Measurements from ENCODE around the gene CNTNAP2.

Gene CNTNAP2

DNA sequence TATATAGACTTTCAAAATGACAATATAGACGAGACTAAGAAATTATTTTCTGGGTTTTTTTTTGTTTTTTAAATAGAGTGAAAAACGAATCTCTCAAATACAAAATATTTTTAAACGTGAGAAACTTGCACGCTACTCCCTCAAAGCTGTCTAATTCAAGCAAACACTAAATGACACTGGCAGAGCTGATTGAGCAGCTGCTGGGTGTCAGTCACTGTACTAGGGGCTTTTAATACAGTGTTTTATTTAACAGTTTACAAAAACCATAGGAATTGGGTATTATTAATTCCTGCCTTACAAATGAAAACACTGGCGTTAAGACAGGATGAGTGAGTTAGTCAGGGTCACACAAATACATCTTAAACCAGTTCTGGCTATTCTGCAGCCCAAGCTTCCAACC lies 1264.3 kb downstream of the CNTNAP2 start:
- Histone ChIP-seq H3K36me3 (ENCODE audit: control insufficient read depth, insufficient read depth, low read length) (no peaks in the 10 kb centered on the region), H3K27ac (ENCODE audit: insufficient read depth, low read depth, low read length, poor library complexity, severe bottlenecking) (no peak overlapping the region), H3K9me3 (ENCODE audit: control insufficient read depth, low read length) (no peaks in the 10 kb centered on the region), H3K4me1 (ENCODE audit: control insufficient read depth, insufficient read depth, low read length) (no peaks in the 10 kb centered on the region), H3K4me3 (ENCODE audit: insufficient read depth, low read depth, low read length) (no peak overlapping the region), H3K27me3 (ENCODE audit: control insufficient read depth, insufficient read depth, low read length, poor library complexity, severe bottlenecking) (no peaks in the 10 kb centered on the region)
- WGBS, 2 experiments = 96 to 97% methylated on average over 3 to 5 of the region's 5 CpGs

GRCh38 chr7:147394329-147394728 lies 1277.7 kb downstream of the CNTNAP2 start:
- no peaks in the 10 kb centered on the region for H3K4me1 ChIP-seq (ENCODE audit: control insufficient read depth, insufficient read depth, low read length)
- no peaks in the 10 kb centered on the region for H3K36me3 ChIP-seq (ENCODE audit: control insufficient read depth, insufficient read depth, low read length)
- H3K4me3 ChIP-seq (ENCODE audit: insufficient read depth, low read depth, low read length) = no peak overlapping the region
- no peaks in the 10 kb centered on the region for H3K9me3 ChIP-seq (ENCODE audit: control insufficient read depth, low read length)
- no peak overlapping the region for H3K27ac ChIP-seq (ENCODE audit: insufficient read depth, low read depth, low read length, poor library complexity, severe bottlenecking)
- no peaks in the 10 kb centered on the region for H3K27me3 ChIP-seq (ENCODE audit: control insufficient read depth, insufficient read depth, low read length, poor library complexity, severe bottlenecking)

DNA sequence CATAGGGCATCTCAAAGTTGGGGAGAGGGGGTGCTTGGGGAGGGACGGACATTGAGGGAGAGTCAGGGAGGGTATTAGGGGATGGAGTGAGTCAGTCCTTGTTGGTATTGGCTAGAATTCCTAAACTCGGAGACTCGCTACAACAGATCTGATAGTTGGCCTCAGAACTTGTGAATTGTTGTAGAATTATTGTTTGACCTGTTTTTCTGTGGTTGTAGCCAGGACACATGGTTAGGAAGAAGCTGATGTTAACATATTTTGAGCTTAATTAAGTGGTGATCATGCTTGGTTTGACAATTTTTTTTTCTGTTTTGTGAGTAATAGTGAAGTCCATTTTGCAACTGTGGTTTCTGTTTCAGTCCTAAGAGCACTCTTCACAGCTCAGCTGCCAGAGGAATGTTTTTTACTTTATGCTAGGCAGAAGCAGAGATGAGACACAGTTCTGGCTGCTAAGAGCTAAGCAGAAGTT lies 1283.7 kb downstream of the CNTNAP2 start:
- WGBS, 2 experiments = 63 to 66% methylated on average over 3 of the region's 3 CpGs
- Histone ChIP-seq H3K27ac (ENCODE audit: insufficient read depth, low read depth, low read length, poor library complexity, severe bottlenecking) (no peak overlapping the region), H3K9me3 (ENCODE audit: control insufficient read depth, low read length) (no peaks in the 10 kb centered on the region), H3K36me3 (ENCODE audit: control insufficient read depth, insufficient read depth, low read length) (no peaks in the 10 kb centered on the region), H3K4me3 (ENCODE audit: insufficient read depth, low read depth, low read length) (no peak overlapping the region), H3K27me3 (ENCODE audit: control insufficient read depth, insufficient read depth, low read length, poor library complexity, severe bottlenecking) (no peaks in the 10 kb centered on the region), H3K4me1 (ENCODE audit: control insufficient read depth, insufficient read depth, low read length) (no peaks in the 10 kb centered on the region)

GRCh38 chr7:147400925-147401324 lies 1284.3 kb downstream of the CNTNAP2 start:
- no CpG with 5 or more reads among the region's 1 CpG for WGBS, 2 experiments

GRCh38 chr7:147405621-147406020 lies 1289.0 kb downstream of the CNTNAP2 start:
- 91 to 95% methylated on average over 3 to 4 of the region's 4 CpGs for WGBS, 2 experiments
- no peaks in the 10 kb centered on the region for H3K36me3 ChIP-seq (ENCODE audit: control insufficient read depth, insufficient read depth, low read length)
- H3K4me3 ChIP-seq (ENCODE audit: insufficient read depth, low read depth, low read length) = no peak overlapping the region
- no peak overlapping the region for H3K27ac ChIP-seq (ENCODE audit: insufficient read depth, low read depth, low read length, poor library complexity, severe bottlenecking)
- H3K9me3 ChIP-seq (ENCODE audit: control insufficient read depth, low read length) = no peaks in the 10 kb centered on the region
- no peaks in the 10 kb centered on the region for H3K27me3 ChIP-seq (ENCODE audit: control insufficient read depth, insufficient read depth, low read length, poor library complexity, severe bottlenecking)
- H3K4me1 ChIP-seq (ENCODE audit: control insufficient read depth, insufficient read depth, low read length) = no peaks in the 10 kb centered on the region

More at GRCh38 chr7:147400925-147401324, 1284.3 kb downstream of the CNTNAP2 start:
- Histone ChIP-seq H3K27me3 (ENCODE audit: control insufficient read depth, insufficient read depth, low read length, poor library complexity, severe bottlenecking) (no peaks in the 10 kb centered on the region), H3K36me3 (ENCODE audit: control insufficient read depth, insufficient read depth, low read length) (no peaks in the 10 kb centered on the region), H3K4me1 (ENCODE audit: control insufficient read depth, insufficient read depth, low read length) (no peaks in the 10 kb centered on the region), H3K27ac (ENCODE audit: insufficient read depth, low read depth, low read length, poor library complexity, severe bottlenecking) (no peak overlapping the region), H3K4me3 (ENCODE audit: insufficient read depth, low read depth, low read length) (no peak overlapping the region), H3K9me3 (ENCODE audit: control insufficient read depth, low read length) (no peaks in the 10 kb centered on the region)

DNA sequence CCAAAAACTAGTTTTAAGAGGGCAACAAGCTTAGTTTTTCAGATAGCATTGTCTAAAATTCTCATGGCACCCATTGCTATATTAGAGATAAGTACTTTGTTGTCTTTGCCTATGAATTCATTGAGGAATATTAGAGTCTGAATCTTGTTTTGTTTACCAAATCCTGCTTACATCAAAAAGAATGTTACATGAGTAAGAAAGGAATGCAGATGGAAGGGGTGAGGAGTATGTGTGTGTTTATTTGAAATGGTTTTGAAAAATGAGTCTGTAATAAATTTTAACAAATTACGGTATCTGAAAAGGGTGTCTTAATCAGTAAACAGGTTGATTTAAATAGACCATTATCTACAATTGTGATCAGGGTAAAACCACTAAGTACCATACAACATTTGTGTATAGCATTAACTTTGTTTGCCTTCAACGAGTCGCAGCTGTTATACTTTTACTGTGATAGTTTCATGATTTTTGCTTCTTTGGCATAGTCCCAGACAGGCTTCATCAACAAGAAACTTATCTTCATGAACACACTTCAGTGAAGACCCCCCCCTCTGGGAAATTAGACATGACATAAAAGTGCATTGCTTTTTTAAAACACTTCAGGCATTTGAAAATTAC lies 1290.0 kb downstream of the CNTNAP2 start:
- Histone ChIP-seq H3K36me3 (ENCODE audit: control insufficient read depth, insufficient read depth, low read length) (no peaks in the 10 kb centered on the region), H3K27ac (ENCODE audit: insufficient read depth, low read depth, low read length, poor library complexity, severe bottlenecking) (no peak overlapping the region), H3K4me3 (ENCODE audit: insufficient read depth, low read depth, low read length) (no peak overlapping the region), H3K9me3 (ENCODE audit: control insufficient read depth, low read length) (no peaks in the 10 kb centered on the region), H3K4me1 (ENCODE audit: control insufficient read depth, insufficient read depth, low read length) (no peaks in the 10 kb centered on the region), H3K27me3 (ENCODE audit: control insufficient read depth, insufficient read depth, low read length, poor library complexity, severe bottlenecking) (no peaks in the 10 kb centered on the region)
- 36 to 50% methylated on average over 2 to 3 of the region's 3 CpGs for WGBS, 2 experiments

DNA sequence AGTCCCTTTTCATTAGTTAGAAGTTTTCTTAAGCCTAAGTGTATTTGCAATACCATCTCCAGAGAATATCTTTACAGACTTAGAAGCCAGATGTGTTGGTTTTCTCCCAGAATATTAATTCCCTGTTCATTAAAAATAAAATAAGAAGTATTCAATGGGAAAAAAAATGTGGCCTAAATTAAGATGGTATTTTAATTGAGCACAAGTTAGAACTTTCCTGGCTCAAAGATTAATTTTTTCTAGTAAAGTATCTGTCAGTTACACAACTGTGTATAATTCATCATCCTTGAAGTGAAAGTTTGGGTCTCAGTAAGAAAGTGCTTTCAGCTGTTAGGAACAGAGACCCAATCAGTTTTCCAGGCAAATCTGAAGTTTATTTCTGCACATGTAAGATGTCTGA lies 1294.5 kb downstream of the CNTNAP2 start:
- H3K27ac ChIP-seq (ENCODE audit: insufficient read depth, low read depth, low read length, poor library complexity, severe bottlenecking) = no peak overlapping the region
- no peaks in the 10 kb centered on the region for H3K9me3 ChIP-seq (ENCODE audit: control insufficient read depth, low read length)
- H3K4me3 ChIP-seq (ENCODE audit: insufficient read depth, low read depth, low read length) = no peak overlapping the region
- H3K4me1 ChIP-seq (ENCODE audit: control insufficient read depth, insufficient read depth, low read length) = no peaks in the 10 kb centered on the region
- H3K27me3 ChIP-seq (ENCODE audit: control insufficient read depth, insufficient read depth, low read length, poor library complexity, severe bottlenecking) = no peaks in the 10 kb centered on the region
- no peaks in the 10 kb centered on the region for H3K36me3 ChIP-seq (ENCODE audit: control insufficient read depth, insufficient read depth, low read length)

- WGBS, 2 experiments = 80 to 90% methylated on average over 2 of the region's 2 CpGs
- no peak overlapping the region for H3K27ac ChIP-seq (ENCODE audit: insufficient read depth, low read depth, low read length, poor library complexity, severe bottlenecking)
- H3K4me1 ChIP-seq (ENCODE audit: control insufficient read depth, insufficient read depth, low read length) = no peaks in the 10 kb centered on the region
- H3K4me3 ChIP-seq (ENCODE audit: insufficient read depth, low read depth, low read length) = no peak overlapping the region
- no peaks in the 10 kb centered on the region for H3K36me3 ChIP-seq (ENCODE audit: control insufficient read depth, insufficient read depth, low read length)
- no peaks in the 10 kb centered on the region for H3K9me3 ChIP-seq (ENCODE audit: control insufficient read depth, low read length)
- H3K27me3 ChIP-seq (ENCODE audit: control insufficient read depth, insufficient read depth, low read length, poor library complexity, severe bottlenecking) = no peaks in the 10 kb centered on the region
Observed at GRCh38 chr7:147412109-147412508, 1295.5 kb downstream of the CNTNAP2 start.

- Histone ChIP-seq H3K27ac (ENCODE audit: insufficient read depth, low read depth, low read length, poor library complexity, severe bottlenecking) (no peak overlapping the region), H3K9me3 (ENCODE audit: control insufficient read depth, low read length) (no peaks in the 10 kb centered on the region), H3K4me3 (ENCODE audit: insufficient read depth, low read depth, low read length) (no peak overlapping the region), H3K27me3 (ENCODE audit: control insufficient read depth, insufficient read depth, low read length, poor library complexity, severe bottlenecking) (no peaks in the 10 kb centered on the region), H3K4me1 (ENCODE audit: control insufficient read depth, insufficient read depth, low read length) (no peaks in the 10 kb centered on the region), H3K36me3 (ENCODE audit: control insufficient read depth, insufficient read depth, low read length) (no peaks in the 10 kb centered on the region)
- 94 to 95% methylated on average over 8 of the region's 8 CpGs for WGBS, 2 experiments
Observed at GRCh38 chr7:147412782-147413556, 1296.4 kb downstream of the CNTNAP2 start.

- H3K4me1 ChIP-seq (ENCODE audit: control insufficient read depth, insufficient read depth, low read length) = peaks cover 2% of the 10 kb centered on the region
- no peak overlapping the region for H3K27ac ChIP-seq (ENCODE audit: insufficient read depth, low read depth, low read length, poor library complexity, severe bottlenecking)
- H3K27me3 ChIP-seq (ENCODE audit: control insufficient read depth, insufficient read depth, low read length, poor library complexity, severe bottlenecking) = no peaks in the 10 kb centered on the region
- H3K36me3 ChIP-seq (ENCODE audit: control insufficient read depth, insufficient read depth, low read length) = no peaks in the 10 kb centered on the region
- H3K4me3 ChIP-seq (ENCODE audit: insufficient read depth, low read depth, low read length) = no peak overlapping the region
- H3K9me3 ChIP-seq (ENCODE audit: control insufficient read depth, low read length) = no peaks in the 10 kb centered on the region
Observed at GRCh38 chr7:147413557-147413870, 1296.9 kb downstream of the CNTNAP2 start.

Data from ectodermal cell (in vitro differentiated cells).